GM21423 (cell line): ENCODE measurements around the gene DENND2A.
"Not testable (repeated sequence)": the region's sequence is repeated elsewhere in the genome, so short reads cannot be mapped to it uniquely, and the experiment has no call there.

Experiments
- ATAC-seq: cut with Tn5 transposase; IDR thresholded peaks from one replicate; pipeline ENCODE4 v1.9.1; 2021; ENCODE audit warnings: mild to moderate bottlenecking, moderate library complexity; ENCODE audit not compliant: unreplicated experiment

Gene DENND2A

GRCh38 chr7:140650367-140650766 is 9.8 kb upstream of the DENND2A start:
- ATAC-seq = no peak

- ATAC-seq = no peak
Observed at GRCh38 chr7:140649556-140650205, 9.1 kb upstream of the DENND2A start.

- peak; percentile 96 for ATAC-seq
Observed at GRCh38 chr7:140646931-140647647, 6.5 kb upstream of the DENND2A start.

- ATAC-seq = no peak
Observed at GRCh38 chr7:140645166-140645900, 4.7 kb upstream of the DENND2A start.

GRCh38 chr7:140644761-140645160 is 4.1 kb upstream of the DENND2A start:
- not testable (repeated sequence) for ATAC-seq

- ATAC-seq = no peak
Observed at GRCh38 chr7:140643416-140643815, 2.8 kb upstream of the DENND2A start.

- no peak for ATAC-seq
Observed at GRCh38 chr7:140641524-140642195, 1.0 kb upstream of the DENND2A start.

GRCh38 chr7:140640060-140640637 is 464 bp downstream of the DENND2A start:
- no peak for ATAC-seq

- no peak for ATAC-seq
Observed at GRCh38 chr7:140639366-140640053, 1.1 kb downstream of the DENND2A start.

- ATAC-seq = no peak
Observed at GRCh38 chr7:140638173-140638791, 2.3 kb downstream of the DENND2A start.

GRCh38 chr7:140637400-140637799 is 3.2 kb downstream of the DENND2A start:
- no peak for ATAC-seq

- ATAC-seq = no peak
Observed at GRCh38 chr7:140635816-140636215, 4.8 kb downstream of the DENND2A start.

- no peak for ATAC-seq
Observed at GRCh38 chr7:140635345-140635744, 5.3 kb downstream of the DENND2A start.

- ATAC-seq = no peak
Observed at GRCh38 chr7:140631602-140632001, 9.0 kb downstream of the DENND2A start.

GRCh38 chr7:140631021-140631420 is 9.6 kb downstream of the DENND2A start:
- ATAC-seq = no peak

- ATAC-seq = no peak
Observed at GRCh38 chr7:140625908-140626868, 14.4 kb downstream of the DENND2A start.

- ATAC-seq = not testable (repeated sequence)
Observed at GRCh38 chr7:140625192-140625558, 15.4 kb downstream of the DENND2A start.

GRCh38 chr7:140624392-140625191 is 16.0 kb downstream of the DENND2A start:
- no peak for ATAC-seq
